ENCODE results near the gene DAPL1.
"Not testable (repeated sequence)": the region's sequence is repeated elsewhere in the genome, so short reads cannot be mapped to it uniquely, and the experiment has no call there.

DAPL1 gene

DNA sequence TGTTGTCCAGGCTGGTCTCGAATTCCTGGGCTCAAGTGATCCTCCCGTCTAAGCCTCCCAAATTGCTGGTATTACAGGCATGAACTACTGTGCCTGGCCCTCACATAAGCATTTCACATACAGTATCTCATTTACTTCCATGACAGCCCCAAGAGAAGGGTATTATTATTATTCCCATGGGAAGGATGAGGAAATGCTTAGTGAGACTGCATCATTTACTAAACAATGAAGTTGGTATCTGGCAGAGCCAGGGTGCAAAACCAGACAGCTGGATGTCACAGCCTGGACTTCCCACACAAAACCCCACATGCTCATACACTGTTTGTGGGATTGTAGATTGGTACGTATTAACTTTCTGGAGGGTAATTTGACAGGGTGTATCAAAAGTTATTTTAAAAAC is 29.9 kb downstream of the DAPL1 start:
- no peak for DNase-seq

GRCh38 chr2:158826965-158827364 is 31.8 kb downstream of the DAPL1 start:
- no peak for DNase-seq

GRCh38 chr2:158828378-158829164 is 33.5 kb downstream of the DAPL1 start:
- no peak for DNase-seq

DNA sequence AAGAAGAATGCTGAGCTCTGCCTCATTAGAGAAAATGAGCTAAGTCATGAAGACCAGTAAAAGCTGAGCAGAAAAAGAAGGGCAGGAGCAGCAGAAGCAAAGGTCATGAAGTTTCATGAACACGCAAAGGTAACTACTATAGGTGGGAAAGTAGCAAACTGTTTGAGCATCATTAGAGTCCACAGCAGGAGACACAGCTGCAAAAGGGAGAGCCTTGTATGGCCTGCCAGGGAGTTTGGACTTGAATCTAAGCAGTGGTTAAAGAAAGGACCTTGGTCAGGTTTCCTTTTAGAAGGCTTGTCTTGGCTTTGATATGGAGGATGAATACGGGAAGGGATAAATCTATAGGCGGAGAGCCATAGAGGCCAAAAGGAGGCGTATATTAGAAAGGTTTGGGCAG is 34.0 kb downstream of the DAPL1 start:
- DNase-seq, result no peak

DNA sequence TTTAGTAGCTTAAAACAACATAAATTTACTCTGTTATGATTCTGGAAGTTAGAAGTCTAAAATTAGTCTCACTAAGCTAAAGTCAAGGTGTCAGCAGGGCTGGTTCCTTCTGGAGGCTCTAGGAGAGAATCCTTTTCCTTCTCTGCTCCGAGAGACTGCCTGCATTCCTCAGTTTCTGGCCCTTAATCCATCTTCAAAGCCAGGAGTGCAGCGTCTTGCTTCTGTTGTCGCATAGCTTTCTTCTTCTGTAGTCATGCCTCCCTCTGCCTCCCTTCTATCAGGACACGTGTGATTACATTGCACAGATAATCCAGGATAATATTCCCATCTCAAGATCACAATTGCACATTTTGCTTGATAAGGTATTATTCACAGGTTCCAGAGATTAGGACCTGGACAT is 35.1 kb downstream of the DAPL1 start:
- no peak for DNase-seq

- no peak for DNase-seq
Observed at GRCh38 chr2:158835431-158835830, 40.3 kb downstream of the DAPL1 start.

GRCh38 chr2:158837645-158838044 is 42.5 kb downstream of the DAPL1 start:
- DNase-seq, result no peak

GRCh38 chr2:158841850-158842249 is 46.7 kb downstream of the DAPL1 start:
- no peak for DNase-seq

DNA sequence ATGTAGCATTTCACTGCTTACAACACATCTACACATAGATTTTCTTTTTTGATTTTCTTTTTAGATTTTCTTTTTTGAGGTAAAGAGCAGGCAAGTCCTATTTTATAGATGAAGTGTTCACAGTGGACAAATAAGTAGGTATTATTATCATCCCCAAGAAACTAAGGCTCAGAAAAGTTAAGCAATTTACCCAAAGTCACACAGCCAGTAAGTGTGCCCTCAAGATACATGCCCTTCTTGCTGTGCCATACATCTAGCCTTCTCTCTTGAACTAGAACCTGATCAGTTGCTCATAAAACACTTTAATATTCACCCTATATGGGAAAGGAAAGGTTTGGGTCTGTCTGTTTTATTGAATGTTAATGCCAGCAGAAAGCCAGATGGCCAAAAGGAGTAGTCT is 50.3 kb downstream of the DAPL1 start:
- no peak for DNase-seq

- no peak for DNase-seq
Observed at GRCh38 chr2:158845859-158846258, 50.7 kb downstream of the DAPL1 start.

DNA sequence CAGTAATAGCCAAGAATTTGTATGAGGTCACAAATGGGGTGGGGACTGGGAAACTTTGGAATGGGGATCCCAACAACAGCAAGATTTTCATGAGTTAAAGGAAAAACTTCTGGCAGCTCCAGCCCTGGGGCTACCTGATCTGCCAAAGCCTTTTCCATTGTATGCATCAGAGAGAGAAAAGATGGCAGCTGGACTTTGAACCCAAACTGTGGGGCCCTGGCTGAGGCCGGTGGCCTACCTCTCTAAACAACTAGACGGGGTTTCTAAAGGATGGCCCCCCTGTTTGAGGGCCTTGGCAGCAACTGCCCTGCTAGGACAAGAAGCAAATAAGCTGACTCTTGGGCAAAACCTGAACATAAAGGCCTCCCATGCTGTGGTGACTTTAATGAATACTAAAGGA is 52.4 kb downstream of the DAPL1 start:
- not testable (repeated sequence) for DNase-seq

DNA sequence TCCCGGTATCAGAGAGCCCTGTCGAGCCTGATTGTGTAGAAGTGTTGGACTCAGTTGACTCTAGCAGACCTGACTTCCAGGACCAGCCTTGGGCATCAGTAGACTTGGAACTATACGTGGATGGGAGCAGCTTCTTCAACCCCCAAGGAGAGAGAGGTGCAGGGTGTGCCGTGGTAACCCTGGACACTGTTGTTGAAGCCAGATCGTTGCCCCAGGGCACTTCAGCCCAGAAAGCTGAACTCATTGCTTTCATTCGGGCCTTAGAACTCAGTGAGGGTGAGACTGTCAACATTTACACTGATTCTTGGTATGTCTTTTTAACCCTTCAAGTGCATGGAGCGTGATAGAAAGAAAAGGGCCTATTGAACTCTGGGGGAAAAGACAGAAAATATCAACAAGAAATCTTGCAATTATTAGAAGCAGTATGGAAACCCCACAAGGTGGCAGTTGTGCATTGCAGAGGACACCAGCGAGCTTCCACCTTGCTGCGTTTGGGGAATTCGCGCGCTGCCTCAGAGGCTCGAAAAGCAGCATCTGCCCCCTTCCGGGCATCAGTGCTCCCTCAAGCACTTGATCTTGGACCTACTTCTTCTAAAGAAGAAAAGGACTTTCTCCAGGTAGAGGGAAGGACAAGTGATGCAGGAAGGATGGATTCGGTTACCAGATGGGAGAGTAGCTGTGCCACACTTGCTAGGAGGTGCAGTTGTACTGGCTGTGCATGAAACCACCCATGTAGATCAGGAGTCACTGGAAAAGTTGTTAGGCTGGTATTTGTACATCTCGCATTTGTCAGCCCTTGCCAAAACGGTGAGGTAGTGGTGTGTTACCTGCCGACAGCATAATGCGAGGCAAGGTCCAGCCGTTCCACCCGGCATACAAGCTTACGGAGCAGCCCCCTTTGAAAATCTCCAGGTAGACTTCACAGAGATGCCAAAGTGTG is 53.2 kb downstream of the DAPL1 start:
- not testable (repeated sequence) for DNase-seq

- not testable (repeated sequence) for DNase-seq
Observed at GRCh38 chr2:158860179-158860578, 65.1 kb downstream of the DAPL1 start.

DNA sequence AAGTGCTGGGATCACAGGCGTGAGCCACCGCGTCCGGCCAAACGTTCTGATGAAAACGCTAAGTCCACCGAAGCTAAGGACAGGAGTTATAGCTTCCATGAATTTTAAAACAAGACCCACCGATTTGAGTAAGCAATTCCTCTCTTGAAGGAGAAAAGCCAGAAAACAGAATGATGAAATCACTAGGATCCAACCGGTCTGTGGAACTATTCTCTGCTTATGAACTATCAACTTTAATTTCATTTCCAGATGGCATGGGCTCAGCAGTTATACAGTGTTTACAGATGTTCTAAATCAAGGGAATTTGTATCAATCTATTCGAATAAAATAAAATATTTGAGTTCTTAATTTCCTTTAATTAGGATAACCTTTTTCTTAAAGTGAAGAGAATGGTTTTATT is 66.5 kb downstream of the DAPL1 start:
- not testable (repeated sequence) for DNase-seq

GRCh38 chr2:158865469-158865868 is 70.4 kb downstream of the DAPL1 start:
- not testable (repeated sequence) for DNase-seq
